C4-2B (cell line): ENCODE measurements around the gene ARHGAP15.

Source experiments
- ZFX ChIP-seq: fragments of 450-650 bp; IDR thresholded peaks from 2 replicates; pipeline ENCODE4 v1.6.1; 2017
- TF ChIP-seq, protein P1 (sequence below): fragments of 450-650 bp; conservative IDR thresholded peaks from 2 replicates; pipeline ENCODE4 v1.5.1; 2017; ENCODE audit warnings: mild to moderate bottlenecking

DNA sequence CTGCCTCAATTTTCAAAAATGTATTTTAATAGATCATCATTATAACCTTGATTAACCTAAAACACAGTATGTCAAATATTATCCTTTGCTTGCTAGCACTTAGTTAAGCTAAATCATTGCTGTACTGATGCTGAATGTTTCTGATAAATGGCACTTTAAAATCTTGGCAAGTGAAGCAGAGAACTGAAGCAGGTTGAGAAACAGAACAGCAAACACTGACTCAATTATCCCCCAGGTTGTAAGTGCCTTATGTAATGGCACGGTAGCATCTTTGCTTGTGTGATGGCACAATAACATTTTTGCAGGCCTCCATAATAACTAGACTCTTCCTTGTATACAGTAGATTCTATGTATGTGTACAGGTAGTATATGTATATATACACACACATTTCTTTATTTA is 33.8 kb downstream of the ARHGAP15 start:
- TF ChIP-seq, protein P1, sequence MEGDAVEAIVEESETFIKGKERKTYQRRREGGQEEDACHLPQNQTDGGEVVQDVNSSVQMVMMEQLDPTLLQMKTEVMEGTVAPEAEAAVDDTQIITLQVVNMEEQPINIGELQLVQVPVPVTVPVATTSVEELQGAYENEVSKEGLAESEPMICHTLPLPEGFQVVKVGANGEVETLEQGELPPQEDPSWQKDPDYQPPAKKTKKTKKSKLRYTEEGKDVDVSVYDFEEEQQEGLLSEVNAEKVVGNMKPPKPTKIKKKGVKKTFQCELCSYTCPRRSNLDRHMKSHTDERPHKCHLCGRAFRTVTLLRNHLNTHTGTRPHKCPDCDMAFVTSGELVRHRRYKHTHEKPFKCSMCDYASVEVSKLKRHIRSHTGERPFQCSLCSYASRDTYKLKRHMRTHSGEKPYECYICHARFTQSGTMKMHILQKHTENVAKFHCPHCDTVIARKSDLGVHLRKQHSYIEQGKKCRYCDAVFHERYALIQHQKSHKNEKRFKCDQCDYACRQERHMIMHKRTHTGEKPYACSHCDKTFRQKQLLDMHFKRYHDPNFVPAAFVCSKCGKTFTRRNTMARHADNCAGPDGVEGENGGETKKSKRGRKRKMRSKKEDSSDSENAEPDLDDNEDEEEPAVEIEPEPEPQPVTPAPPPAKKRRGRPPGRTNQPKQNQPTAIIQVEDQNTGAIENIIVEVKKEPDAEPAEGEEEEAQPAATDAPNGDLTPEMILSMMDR = no peak
- no peak for TF ChIP-seq ZFX
